Sigmoid colon (tissue), 7 donors: ENCODE data around the gene BCL11B. TPM values are rescaled to one million over a fixed set of nuclear protein-coding genes. Genes with fewer than 3 reads are reported as not detected.

ENCODE experiments used
- DNase-seq: peaks from one replicate; pipeline ENCODE4 v3.0.0-alpha.2; 2019
- H3K27ac ChIP-seq, 4 donors: fragments of 200-600 bp; sonication (generic); one replicate each; pipeline ENCODE4 v1.5.1; 2016 to 2019; ENCODE audit warnings: mild to moderate bottlenecking in 1 of 4
- H3K27me3 ChIP-seq, 3 donors: fragments of 200-600 bp; sonication (generic); one replicate each; pipeline ENCODE4 v1.5.1; 2019; ENCODE audit warnings: mild to moderate bottlenecking in 1 of 3
- H3K36me3 ChIP-seq, 4 donors: fragments of 200-600 bp; sonication (generic); one replicate each; pipeline ENCODE4 v1.5.1; 2016 to 2019
- H3K4me1 ChIP-seq, 4 donors: fragments of 200-600 bp; sonication (generic); one replicate each; pipeline ENCODE4 v1.5.1; 2017 to 2019
- H3K4me3 ChIP-seq, 4 donors: fragments of 200-600 bp; sonication (generic); one replicate each; pipeline ENCODE4 v1.5.1; 2017 to 2019; ENCODE audit warnings: mild to moderate bottlenecking in 2 of 4, moderate library complexity in 1 of 4
- H3K9me3 ChIP-seq, 4 donors: fragments of 200-600 bp in 3 of 4; sonication (generic) in 3 of 4; one replicate each; pipeline versions ENCODE4 v1.5.1 to v1.6.1; 2013 to 2019
- EP300 ChIP-seq, 4 donors: sonication (generic); formaldehyde crosslinking; IDR thresholded peaks; one replicate each; pipeline ENCODE4 v1.6.1; 2017; ENCODE audit warnings: antibody characterized with exemption in 4 of 4
- POLR2A ChIP-seq, 2 donors: fragments of 450-650 bp; IDR thresholded peaks; one replicate each; pipeline ENCODE4 v1.6.1; 2016; ENCODE audit warnings: antibody characterized with exemption in 2 of 2, mild to moderate bottlenecking in 2 of 2, moderate library complexity in 2 of 2
- POLR2AphosphoS5 ChIP-seq, 4 donors: sonication (generic); formaldehyde crosslinking; IDR thresholded peaks; one replicate each; pipeline ENCODE4 v1.6.1; 2017; ENCODE audit warnings: antibody characterized with exemption in 4 of 4
- WGBS, 2 donors: extraction: QIAGEN DNeasy Blood & Tissue Kit; methylation state at CpG; one replicate each; pipeline ENCODE4 v1.1.7; 2013; 5-methylcytosine and 5-hydroxymethylcytosine counted together
- intact Hi-C: fragments of 100-400 bp; cut with DNase I; formaldehyde crosslinking; loops from one replicate; pipeline ENCODE4 v1.15.1; 2023
- polyA plus RNA-seq, 3 donors: library from polyadenylated mRNA; stranded (reverse); fragments of 200-250 nt; gene quantifications; one replicate each; pipeline ENCODE4 v1.2.3, GENCODE V29; 2013
- total RNA-seq, 4 donors: library from RNA; depleted of rRNA; stranded (reverse); fragments of >200 nt; gene quantifications; one replicate each; pipeline ENCODE4 v1.1.0, GENCODE V29; 2016
- TF ChIP-seq, protein P1 (sequence below), 4 experiments: fragments of 450-650 bp in 3 of 4; fragments of 200-600 bp in 1 of 4; IDR thresholded peaks; one replicate each; pipeline ENCODE4 v1.5.1; 2016 to 2019; ENCODE audit warnings: antibody characterized with exemption in 4 of 4, mild to moderate bottlenecking in 3 of 4, moderate library complexity in 2 of 4
- donor health status: healthy with polysubstance abuse.
- donor health status: Bipolar disorder and iron deficiency.
- donor health status: healthy.

BCL11B gene
- total and polyA plus RNA-seq, 7 donors = under 0.01 to 3.5 (median 0.23) TPM

DNA sequence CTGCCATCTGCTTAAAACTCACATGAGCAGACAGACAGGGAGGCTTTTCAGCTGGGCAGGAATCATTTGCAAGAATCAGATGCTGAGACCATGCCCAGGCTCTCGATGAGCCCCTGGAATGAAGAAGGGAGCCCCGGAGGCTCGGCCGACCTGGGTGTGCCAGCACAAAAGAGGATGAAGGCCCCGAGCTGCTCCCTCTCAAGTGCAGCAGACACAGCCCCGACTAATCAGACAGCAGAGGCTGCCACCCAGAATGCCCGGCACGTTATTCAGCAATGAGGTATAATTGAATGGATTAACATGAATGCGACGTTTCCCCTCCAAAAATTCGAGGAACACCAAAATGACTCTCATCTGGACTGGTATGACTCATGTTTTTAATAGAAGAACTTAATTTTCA lies 58.9 kb downstream of the BCL11B start:
- intact Hi-C loops = no loop called here
- Histone ChIP-seq H3K36me3 (no peaks in the 10 kb centered on the region), H3K4me1 (peaks cover 0 to 12% (median 12%) of the 10 kb centered on the region in 4 donors), H3K4me3 (no peak overlapping the region), H3K27ac (no peak overlapping the region), H3K9me3 (no peaks in the 10 kb centered on the region), H3K27me3 (no peaks in the 10 kb centered on the region)
- DNase-seq = no peak
- TF ChIP-seq, protein P1, sequence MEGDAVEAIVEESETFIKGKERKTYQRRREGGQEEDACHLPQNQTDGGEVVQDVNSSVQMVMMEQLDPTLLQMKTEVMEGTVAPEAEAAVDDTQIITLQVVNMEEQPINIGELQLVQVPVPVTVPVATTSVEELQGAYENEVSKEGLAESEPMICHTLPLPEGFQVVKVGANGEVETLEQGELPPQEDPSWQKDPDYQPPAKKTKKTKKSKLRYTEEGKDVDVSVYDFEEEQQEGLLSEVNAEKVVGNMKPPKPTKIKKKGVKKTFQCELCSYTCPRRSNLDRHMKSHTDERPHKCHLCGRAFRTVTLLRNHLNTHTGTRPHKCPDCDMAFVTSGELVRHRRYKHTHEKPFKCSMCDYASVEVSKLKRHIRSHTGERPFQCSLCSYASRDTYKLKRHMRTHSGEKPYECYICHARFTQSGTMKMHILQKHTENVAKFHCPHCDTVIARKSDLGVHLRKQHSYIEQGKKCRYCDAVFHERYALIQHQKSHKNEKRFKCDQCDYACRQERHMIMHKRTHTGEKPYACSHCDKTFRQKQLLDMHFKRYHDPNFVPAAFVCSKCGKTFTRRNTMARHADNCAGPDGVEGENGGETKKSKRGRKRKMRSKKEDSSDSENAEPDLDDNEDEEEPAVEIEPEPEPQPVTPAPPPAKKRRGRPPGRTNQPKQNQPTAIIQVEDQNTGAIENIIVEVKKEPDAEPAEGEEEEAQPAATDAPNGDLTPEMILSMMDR (IDR thresholded peaks at IDR 0.05) = no peak
- no peak for TF ChIP-seq EP300 (IDR thresholded peaks at IDR 0.05)
- TF ChIP-seq POLR2A (IDR thresholded peaks at IDR 0.05) = no peak
- no peak for TF ChIP-seq POLR2AphosphoS5 (IDR thresholded peaks at IDR 0.05)
- 78 to 89% methylated on average over 11 of the region's 11 CpGs for WGBS, 2 donors

DNA sequence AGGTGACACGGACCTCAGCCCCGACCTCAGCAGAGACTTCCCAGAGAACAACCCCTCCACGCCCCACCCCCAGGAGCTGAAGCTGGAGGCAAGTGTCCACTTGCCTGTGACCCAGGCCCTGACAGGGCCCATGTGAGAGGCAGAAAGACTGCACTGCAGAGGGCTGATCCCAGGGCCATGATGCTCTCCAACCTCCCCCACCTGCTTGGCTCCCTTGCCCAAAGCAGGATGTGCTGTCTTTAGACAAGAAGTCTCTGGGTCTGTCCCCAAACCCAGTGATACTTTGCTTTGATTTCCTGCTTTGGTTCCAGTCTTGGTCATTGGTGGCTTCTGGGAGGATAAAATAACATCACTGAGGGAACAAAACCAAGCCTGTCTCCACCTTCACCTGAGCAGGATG lies 59.4 kb downstream of the BCL11B start:
- Histone ChIP-seq H3K27me3 (no peaks in the 10 kb centered on the region), H3K4me1 (peaks cover 0 to 12% (median 12%) of the 10 kb centered on the region in 4 donors), H3K9me3 (no peaks in the 10 kb centered on the region), H3K36me3 (no peaks in the 10 kb centered on the region), H3K4me3 (no peak overlapping the region), H3K27ac (no peak overlapping the region)
- intact Hi-C loops = no loop called here
- 85 to 94% methylated on average over 3 of the region's 3 CpGs for whole genome bisulfite sequencing, 2 donors
- TF ChIP-seq POLR2A (IDR thresholded peaks at IDR 0.05) = no peak
- TF ChIP-seq EP300 (IDR thresholded peaks at IDR 0.05) = no peak
- no peak for TF ChIP-seq POLR2AphosphoS5 (IDR thresholded peaks at IDR 0.05)
- TF ChIP-seq, protein P1 (IDR thresholded peaks at IDR 0.05) = no peak
- no peak for DNase-seq

DNA sequence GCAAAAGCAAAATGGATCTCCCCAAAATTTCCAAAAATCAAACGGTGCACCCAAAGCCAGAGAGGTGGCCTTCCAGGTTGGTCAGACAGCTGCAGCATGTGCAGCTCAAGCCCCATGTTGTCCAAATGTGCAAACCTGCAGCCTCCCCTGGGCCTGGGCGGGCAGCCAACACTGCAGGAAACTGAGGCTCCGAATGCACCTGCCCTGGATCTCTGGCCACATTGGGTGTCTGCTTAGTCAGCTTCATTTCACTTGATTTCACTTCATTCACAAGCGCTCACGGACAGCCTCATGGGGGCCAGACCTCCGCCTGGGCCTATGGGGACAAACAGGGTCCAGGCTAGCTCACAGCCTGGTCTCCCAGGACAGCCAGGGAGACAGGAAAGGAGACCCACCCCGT lies 59.8 kb downstream of the BCL11B start:
- Histone ChIP-seq H3K27ac (no peak overlapping the region), H3K9me3 (no peaks in the 10 kb centered on the region), H3K4me1 (peaks cover 0 to 12% (median 12%) of the 10 kb centered on the region in 4 donors), H3K27me3 (no peaks in the 10 kb centered on the region), H3K4me3 (no peak overlapping the region), H3K36me3 (no peaks in the 10 kb centered on the region)
- DNase-seq = no peak
- intact Hi-C loops = no loop called here
- no peak for TF ChIP-seq POLR2A (IDR thresholded peaks at IDR 0.05)
- 84 to 93% methylated on average over 7 of the region's 7 CpGs for WGBS, 2 donors

DNA sequence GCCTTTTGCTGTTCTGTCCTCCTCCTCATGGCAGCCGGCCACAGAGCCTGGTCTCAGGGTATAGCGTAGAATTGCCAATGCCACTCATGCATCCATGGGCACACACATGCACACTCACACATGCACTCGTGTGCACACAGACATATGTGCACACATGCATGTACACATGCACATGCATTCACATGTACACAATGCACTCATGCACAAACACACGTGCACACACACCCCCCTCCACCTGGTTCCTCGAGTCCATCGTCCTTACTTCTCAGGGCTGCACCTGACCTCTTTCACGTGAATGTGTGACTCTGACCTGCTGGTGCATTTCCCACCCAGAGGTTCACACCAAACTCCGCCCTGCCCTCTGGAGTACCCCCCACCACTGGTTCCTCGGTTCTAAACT lies 60.6 kb downstream of the BCL11B start:
- no peak for TF ChIP-seq POLR2AphosphoS5 (IDR thresholded peaks at IDR 0.05)
- TF ChIP-seq EP300 (IDR thresholded peaks at IDR 0.05) = no peak
- TF ChIP-seq, protein P1 (IDR thresholded peaks at IDR 0.05) = no peak
- no peak for TF ChIP-seq POLR2A (IDR thresholded peaks at IDR 0.05)
- Histone ChIP-seq H3K9me3 (no peaks in the 10 kb centered on the region), H3K27ac (no peak overlapping the region), H3K4me3 (no peak overlapping the region), H3K27me3 (no peaks in the 10 kb centered on the region), H3K4me1 (peaks cover 0 to 12% (median 12%) of the 10 kb centered on the region in 4 donors), H3K36me3 (no peaks in the 10 kb centered on the region)
- intact Hi-C loops = no loop called here
- WGBS, 2 donors = 76 to 91% methylated on average over 9 of the region's 9 CpGs
- no peak for DNase-seq

DNA sequence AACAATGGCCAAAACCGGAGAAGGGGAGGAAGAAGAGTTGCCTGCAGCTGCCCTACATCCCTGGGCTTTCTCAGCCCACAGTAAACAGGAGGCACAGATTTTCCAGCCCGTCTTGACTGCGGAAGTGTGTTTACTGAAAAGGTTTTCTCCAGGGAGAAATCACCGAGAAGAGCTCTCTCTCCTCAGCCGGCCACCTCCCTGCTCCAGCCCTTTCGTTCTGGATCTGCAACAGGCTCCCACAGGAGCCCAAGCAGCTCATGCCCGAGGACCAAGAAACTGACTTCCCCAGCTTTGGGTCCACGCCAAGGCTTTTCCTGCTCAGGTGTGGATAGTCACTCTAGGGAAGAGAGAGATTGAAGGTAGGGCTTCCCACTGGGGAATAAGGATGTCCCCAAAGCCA lies 61.7 kb downstream of the BCL11B start:
- intact Hi-C loops = no loop called here
- H3K27me3 ChIP-seq = no peaks in the 10 kb centered on the region
- H3K36me3 ChIP-seq = no peaks in the 10 kb centered on the region
- no peak for DNase-seq
- WGBS, 2 donors = 69 to 90% methylated on average over 8 of the region's 8 CpGs
- no peak overlapping the region for H3K4me3 ChIP-seq
- TF ChIP-seq POLR2AphosphoS5 (IDR thresholded peaks at IDR 0.05) (no peak), POLR2A (IDR thresholded peaks at IDR 0.05) (no peak), EP300 (IDR thresholded peaks at IDR 0.05) (no peak)
- TF ChIP-seq, protein P1 (IDR thresholded peaks at IDR 0.05) = no peak
- H3K4me1 ChIP-seq = peaks cover 0 to 6% (median 4%) of the 10 kb centered on the region in 4 donors
- H3K9me3 ChIP-seq = no peaks in the 10 kb centered on the region
- no peak overlapping the region for H3K27ac ChIP-seq
